ENCODE data around the gene MARK4.

The MARK4 gene

DNA sequence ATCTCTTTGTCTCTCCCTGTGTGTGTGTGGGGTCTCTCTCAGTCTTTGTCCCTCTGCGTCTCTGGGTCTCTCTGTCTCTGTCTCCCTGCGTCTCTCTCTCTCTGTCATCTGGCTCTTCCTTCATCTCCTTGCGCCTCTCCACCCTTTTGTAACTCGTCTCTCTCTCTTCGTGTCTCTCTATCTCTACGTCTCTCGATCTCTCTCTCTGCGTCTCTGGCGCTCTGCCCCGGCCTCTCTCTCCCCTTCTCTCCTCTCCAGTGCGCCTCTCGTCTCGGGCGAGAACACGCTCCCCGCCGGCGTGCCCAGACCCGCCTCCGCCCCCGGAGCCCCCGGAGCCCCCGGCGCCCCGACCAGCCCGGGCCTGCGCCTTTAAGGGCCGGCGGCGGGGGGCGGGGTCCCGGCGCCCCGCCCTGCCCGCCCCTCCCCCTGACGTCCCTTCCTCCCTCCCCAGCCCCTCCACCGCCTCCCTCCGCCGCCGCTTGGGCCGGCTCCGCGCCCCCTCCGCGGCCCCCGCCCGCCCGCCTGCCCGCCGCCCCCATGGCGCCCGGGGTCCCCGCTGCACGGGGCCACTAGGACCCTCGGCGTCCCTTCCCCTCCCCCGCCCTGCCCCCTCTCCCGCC is at the start of gene MARK4:
Gene MARK4, plus strand, starts transcription at position 440 of the 620 bp plus-strand sequence. CDS start 318 bp downstream, outside the sequence.
- H2AFZ ChIP-seq (ENCODE audit: low read length, unreplicated experiment) = peak within 1 kb of the TSS; percentile 8
- H3K36me3 ChIP-seq (ENCODE audit: insufficient read depth, low read length) = no peaks in the 10 kb centered on the region
- H3K27ac ChIP-seq (ENCODE audit: low read depth, low read length) = no peak within 1 kb of the TSS
- peaks cover 31% of the 10 kb centered on the region for H3K79me2 ChIP-seq (ENCODE audit: control insufficient read depth, insufficient read depth, low read length, unreplicated experiment)
- peak within 1 kb of the TSS; percentile 86 for H3K4me3 ChIP-seq (ENCODE audit: low read depth, low read length)
- no peaks in the 10 kb centered on the region for H3K27me3 ChIP-seq (ENCODE audit: insufficient read depth, low read length)
- H3K4me1 ChIP-seq (ENCODE audit: control insufficient read depth, insufficient read depth, low read length, unreplicated experiment) = peaks cover 12% of the 10 kb centered on the region

DNA sequence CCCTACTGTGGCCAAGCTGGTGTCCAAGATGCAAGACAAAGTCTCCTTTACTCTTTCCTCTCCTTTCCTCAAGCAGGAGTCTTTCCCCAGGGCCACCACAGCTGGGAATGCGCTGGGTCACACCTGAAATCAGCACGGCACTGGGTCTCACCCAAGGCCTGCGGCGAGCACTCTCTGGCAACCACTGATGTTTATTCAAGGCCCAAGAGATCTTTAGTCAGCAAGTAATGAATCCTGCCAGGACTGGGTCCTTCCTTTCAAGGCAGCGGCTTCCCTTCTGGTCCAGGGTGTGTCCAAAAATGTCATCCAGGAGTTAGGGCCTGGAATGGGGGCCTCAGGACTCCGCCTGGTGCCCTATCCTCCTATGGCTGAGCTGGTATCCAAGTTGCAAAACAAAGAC is 48.4 kb upstream of the MARK4 start:
- Histone ChIP-seq H3K27me3 (ENCODE audit: insufficient read depth, low read length) (no peaks in the 10 kb centered on the region), H2AFZ (ENCODE audit: low read length, unreplicated experiment) (no peak overlapping the region), H3K4me1 (ENCODE audit: control insufficient read depth, insufficient read depth, low read length, unreplicated experiment) (no peaks in the 10 kb centered on the region), H3K79me2 (ENCODE audit: control insufficient read depth, insufficient read depth, low read length, unreplicated experiment) (no peaks in the 10 kb centered on the region), H3K36me3 (ENCODE audit: insufficient read depth, low read length) (no peaks in the 10 kb centered on the region), H3K27ac (ENCODE audit: low read depth, low read length) (no peak overlapping the region), H3K4me3 (ENCODE audit: low read depth, low read length) (no peak overlapping the region)

DNA sequence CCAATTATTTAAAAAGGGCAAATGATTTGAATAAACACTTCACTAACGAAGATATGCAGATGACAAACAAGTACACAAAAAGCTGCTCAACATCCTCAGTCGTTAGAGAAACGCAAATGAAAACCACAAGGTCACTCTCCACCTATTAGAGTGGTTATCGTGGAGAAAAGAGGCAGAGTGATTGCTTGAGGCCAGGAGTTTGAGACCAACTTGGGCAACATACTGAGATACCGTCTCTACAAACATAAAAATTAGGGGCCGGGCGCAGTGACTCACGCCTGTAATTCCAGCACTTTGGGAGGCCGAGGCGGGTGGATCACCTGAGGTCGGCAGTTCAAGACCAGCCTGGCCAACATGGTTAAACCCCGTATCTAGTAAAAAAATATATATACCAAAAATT is 45.3 kb upstream of the MARK4 start:
- no peaks in the 10 kb centered on the region for H3K4me1 ChIP-seq (ENCODE audit: control insufficient read depth, insufficient read depth, low read length, unreplicated experiment)
- no peak overlapping the region for H2AFZ ChIP-seq (ENCODE audit: low read length, unreplicated experiment)
- no peaks in the 10 kb centered on the region for H3K27me3 ChIP-seq (ENCODE audit: insufficient read depth, low read length)
- H3K4me3 ChIP-seq (ENCODE audit: low read depth, low read length) = no peak overlapping the region
- H3K36me3 ChIP-seq (ENCODE audit: insufficient read depth, low read length) = no peaks in the 10 kb centered on the region
- H3K79me2 ChIP-seq (ENCODE audit: control insufficient read depth, insufficient read depth, low read length, unreplicated experiment) = no peaks in the 10 kb centered on the region
- no peak overlapping the region for H3K27ac ChIP-seq (ENCODE audit: low read depth, low read length)

DNA sequence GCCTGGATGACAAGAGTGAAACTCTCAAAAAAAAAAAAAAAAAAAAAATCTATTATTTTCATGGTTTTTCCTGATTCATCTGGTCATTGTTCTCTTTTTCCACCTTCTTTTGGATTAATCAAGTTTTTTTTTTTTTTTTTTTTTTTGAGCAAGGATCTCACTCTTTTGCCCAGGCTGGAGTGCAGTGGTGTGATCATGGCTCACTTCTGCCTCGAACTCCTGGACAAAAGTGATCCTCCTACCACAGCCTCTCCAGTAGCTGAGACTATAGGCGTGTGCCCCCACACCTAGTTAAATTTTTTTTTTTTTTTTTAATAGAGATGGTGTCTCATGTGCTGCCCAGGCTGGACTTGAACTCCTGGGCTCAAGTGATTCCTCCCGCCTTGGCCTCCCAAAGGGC is 44.7 kb upstream of the MARK4 start:
- H3K36me3 ChIP-seq (ENCODE audit: insufficient read depth, low read length) = no peaks in the 10 kb centered on the region
- no peak overlapping the region for H2AFZ ChIP-seq (ENCODE audit: low read length, unreplicated experiment)
- H3K4me1 ChIP-seq (ENCODE audit: control insufficient read depth, insufficient read depth, low read length, unreplicated experiment) = no peaks in the 10 kb centered on the region
- H3K27ac ChIP-seq (ENCODE audit: low read depth, low read length) = no peak overlapping the region
- H3K4me3 ChIP-seq (ENCODE audit: low read depth, low read length) = no peak overlapping the region
- H3K79me2 ChIP-seq (ENCODE audit: control insufficient read depth, insufficient read depth, low read length, unreplicated experiment) = no peaks in the 10 kb centered on the region
- H3K27me3 ChIP-seq (ENCODE audit: insufficient read depth, low read length) = no peaks in the 10 kb centered on the region

DNA sequence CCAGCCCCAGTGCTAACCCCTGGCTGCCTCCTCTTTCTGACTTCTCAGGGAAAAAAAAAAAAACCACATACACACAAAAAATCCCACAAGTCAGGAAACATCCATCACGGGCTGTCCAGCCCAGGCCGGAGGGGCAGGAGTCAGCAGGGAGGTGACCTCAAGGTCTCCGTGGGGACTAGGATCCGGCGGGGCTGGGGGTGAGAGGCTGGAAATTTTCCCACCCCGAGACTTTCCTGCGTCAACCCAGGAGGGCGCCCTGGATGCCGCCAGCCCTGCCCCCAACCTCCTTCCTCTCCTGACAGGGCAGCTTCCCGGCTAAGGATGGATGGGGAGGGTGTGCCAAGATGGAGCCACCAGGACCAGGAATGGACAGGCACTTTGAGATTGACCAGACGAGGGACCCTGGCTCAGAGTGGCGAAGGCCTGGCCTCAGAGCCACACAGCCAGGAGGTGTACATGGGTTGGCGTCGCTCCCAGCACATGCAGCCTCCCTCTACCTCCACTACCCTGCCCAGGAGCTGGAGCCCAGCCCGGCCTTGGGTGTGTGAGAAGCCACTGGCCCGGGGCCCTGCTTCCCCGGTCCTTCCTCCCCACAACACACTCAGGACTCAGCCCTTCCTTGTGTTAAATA is 39.2 kb upstream of the MARK4 start:
- Histone ChIP-seq H2AFZ (ENCODE audit: low read length, unreplicated experiment) (no peak overlapping the region), H3K4me1 (ENCODE audit: control insufficient read depth, insufficient read depth, low read length, unreplicated experiment) (no peaks in the 10 kb centered on the region), H3K27me3 (ENCODE audit: insufficient read depth, low read length) (peaks cover 12% of the 10 kb centered on the region), H3K79me2 (ENCODE audit: control insufficient read depth, insufficient read depth, low read length, unreplicated experiment) (no peaks in the 10 kb centered on the region), H3K27ac (ENCODE audit: low read depth, low read length) (no peak overlapping the region), H3K4me3 (ENCODE audit: low read depth, low read length) (no peak overlapping the region), H3K36me3 (ENCODE audit: insufficient read depth, low read length) (no peaks in the 10 kb centered on the region)

DNA sequence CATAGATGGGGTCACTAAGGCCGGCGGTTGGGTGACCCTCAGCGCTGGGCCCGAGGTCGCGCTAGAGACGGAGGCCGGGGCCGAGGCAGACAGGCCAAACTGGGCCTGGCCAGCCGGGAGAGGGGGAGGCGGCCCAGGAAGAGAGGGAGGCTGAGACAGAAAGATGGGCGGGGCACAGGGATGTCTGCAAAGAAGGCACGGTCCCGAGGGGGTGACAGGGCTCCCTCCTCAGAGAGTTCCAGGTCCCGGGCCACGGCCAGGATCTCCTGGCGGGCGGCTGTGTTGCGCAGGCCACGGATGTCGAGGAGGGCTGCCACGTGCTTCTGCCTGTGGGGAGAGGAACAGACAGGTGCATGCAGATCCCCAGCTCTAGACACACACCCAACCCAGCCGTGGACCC is 38.0 kb upstream of the MARK4 start:
- Histone ChIP-seq H3K36me3 (ENCODE audit: insufficient read depth, low read length) (no peaks in the 10 kb centered on the region), H3K4me1 (ENCODE audit: control insufficient read depth, insufficient read depth, low read length, unreplicated experiment) (no peaks in the 10 kb centered on the region), H3K4me3 (ENCODE audit: low read depth, low read length) (no peak overlapping the region), H2AFZ (ENCODE audit: low read length, unreplicated experiment) (no peak overlapping the region), H3K27me3 (ENCODE audit: insufficient read depth, low read length) (peaks cover 23% of the 10 kb centered on the region), H3K27ac (ENCODE audit: low read depth, low read length) (no peak overlapping the region), H3K79me2 (ENCODE audit: control insufficient read depth, insufficient read depth, low read length, unreplicated experiment) (no peaks in the 10 kb centered on the region)

DNA sequence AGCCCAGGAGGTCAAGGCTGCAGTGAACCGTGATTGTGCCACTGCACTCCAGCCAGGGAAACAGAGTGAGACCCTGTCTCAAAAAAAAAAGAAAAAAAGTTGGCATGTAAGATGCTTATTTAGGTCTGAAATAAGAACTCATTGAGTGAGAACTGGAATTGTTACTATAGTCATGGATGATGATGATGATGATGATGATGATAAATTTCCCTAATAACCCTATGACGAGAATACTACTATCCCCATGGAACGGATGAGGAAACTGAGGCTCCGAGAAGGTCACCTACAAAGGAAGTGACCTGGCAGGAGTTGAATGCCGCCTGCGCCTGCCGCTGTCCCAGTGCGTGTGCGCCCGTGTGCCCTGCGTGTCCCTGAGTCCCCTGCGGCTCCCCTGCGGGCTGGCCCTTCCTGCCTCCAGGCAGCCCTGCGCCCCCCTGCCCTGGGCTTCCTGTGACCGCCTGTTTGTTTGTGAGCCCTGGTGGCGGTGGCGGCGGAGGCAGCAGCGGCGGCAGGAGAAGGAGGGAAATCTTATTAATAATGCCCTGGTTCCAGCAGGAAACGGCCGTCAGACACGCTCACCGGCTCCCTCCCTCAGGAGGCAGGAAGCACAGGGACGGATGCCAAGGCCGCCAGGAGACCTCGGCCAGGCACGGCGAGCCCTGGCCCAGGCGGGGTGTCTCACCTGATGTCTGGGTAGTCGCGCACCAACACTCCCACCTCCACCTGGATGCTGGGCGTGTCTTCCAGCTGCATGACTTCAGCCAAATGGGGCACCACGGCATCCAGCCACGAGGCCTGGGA is 35.5 kb upstream of the MARK4 start:
- Histone ChIP-seq H3K4me1 (ENCODE audit: control insufficient read depth, insufficient read depth, low read length, unreplicated experiment) (no peaks in the 10 kb centered on the region), H3K27me3 (ENCODE audit: insufficient read depth, low read length) (peaks cover 23% of the 10 kb centered on the region), H3K4me3 (ENCODE audit: low read depth, low read length) (no peak overlapping the region), H2AFZ (ENCODE audit: low read length, unreplicated experiment) (no peak overlapping the region), H3K27ac (ENCODE audit: low read depth, low read length) (no peak overlapping the region), H3K79me2 (ENCODE audit: control insufficient read depth, insufficient read depth, low read length, unreplicated experiment) (no peaks in the 10 kb centered on the region), H3K36me3 (ENCODE audit: insufficient read depth, low read length) (no peaks in the 10 kb centered on the region)

DNA sequence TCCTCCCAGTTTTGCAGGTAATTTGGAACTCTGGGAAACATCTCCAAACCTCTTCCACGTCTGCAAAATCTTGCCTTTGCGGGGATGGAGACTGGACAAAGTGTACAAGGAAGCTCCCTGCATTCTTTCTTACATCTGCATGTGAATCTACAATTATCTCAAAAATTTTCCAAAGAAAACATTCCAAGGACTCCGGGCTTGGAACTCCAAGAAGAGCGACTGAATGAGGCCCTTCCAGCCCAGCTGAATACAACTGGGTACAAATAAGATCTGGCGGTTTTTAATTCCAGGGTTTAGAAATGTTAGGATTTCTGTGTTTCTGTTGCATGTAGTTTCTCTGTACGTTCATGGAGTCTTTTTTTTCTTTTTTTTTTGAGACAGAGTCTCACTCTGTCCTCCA is 34.4 kb upstream of the MARK4 start:
- no peak overlapping the region for H2AFZ ChIP-seq (ENCODE audit: low read length, unreplicated experiment)
- H3K4me3 ChIP-seq (ENCODE audit: low read depth, low read length) = no peak overlapping the region
- no peaks in the 10 kb centered on the region for H3K4me1 ChIP-seq (ENCODE audit: control insufficient read depth, insufficient read depth, low read length, unreplicated experiment)
- H3K79me2 ChIP-seq (ENCODE audit: control insufficient read depth, insufficient read depth, low read length, unreplicated experiment) = no peaks in the 10 kb centered on the region
- H3K27me3 ChIP-seq (ENCODE audit: insufficient read depth, low read length) = peaks cover 23% of the 10 kb centered on the region
- H3K36me3 ChIP-seq (ENCODE audit: insufficient read depth, low read length) = no peaks in the 10 kb centered on the region
- H3K27ac ChIP-seq (ENCODE audit: low read depth, low read length) = no peak overlapping the region

DNA sequence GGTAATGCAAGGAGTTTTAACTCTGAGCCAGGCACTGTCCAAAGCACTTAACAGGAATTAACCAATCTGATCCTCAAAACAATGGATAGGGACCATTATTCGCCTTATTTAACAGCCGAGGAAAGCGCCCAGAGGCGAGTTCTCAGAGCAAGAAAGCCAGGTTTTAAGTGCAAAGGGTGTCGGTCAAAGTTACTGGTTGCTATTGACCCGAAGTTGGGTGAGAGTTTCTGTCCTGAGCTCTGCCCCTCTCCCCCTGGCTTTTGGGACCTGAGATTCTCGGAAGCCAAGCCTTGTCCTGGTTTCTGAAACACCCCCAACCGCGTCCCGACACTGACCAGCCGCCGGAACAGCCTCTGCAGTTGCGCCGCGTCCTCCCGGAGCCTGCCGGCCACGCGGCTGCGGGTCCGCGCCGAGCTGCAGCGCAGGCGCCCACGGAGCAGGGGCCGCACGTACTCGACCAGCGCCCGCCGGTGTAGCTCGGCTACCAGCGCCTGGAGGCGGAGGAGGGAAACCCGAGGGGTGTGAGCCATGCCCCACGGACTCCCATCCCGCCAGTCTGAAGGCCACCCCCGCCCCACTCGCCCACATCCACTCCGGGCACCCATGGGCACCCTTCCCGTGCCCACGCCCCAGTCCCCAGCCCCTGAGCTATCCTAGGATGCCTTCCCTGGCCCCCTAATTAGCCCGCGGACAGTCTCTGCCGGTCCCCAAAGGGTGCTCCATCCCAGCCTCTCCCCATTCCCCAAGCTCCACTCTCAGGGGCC is 33.7 kb upstream of the MARK4 start:
- no peaks in the 10 kb centered on the region for H3K4me1 ChIP-seq (ENCODE audit: control insufficient read depth, insufficient read depth, low read length, unreplicated experiment)
- H3K27ac ChIP-seq (ENCODE audit: low read depth, low read length) = no peak overlapping the region
- no peaks in the 10 kb centered on the region for H3K79me2 ChIP-seq (ENCODE audit: control insufficient read depth, insufficient read depth, low read length, unreplicated experiment)
- peaks cover 23% of the 10 kb centered on the region for H3K27me3 ChIP-seq (ENCODE audit: insufficient read depth, low read length)
- peak overlapping the region; percentile 14 for H2AFZ ChIP-seq (ENCODE audit: low read length, unreplicated experiment)
- H3K36me3 ChIP-seq (ENCODE audit: insufficient read depth, low read length) = no peaks in the 10 kb centered on the region
- H3K4me3 ChIP-seq (ENCODE audit: low read depth, low read length) = peak overlapping the region; percentile 59; the same call in 1 of the 2 replicates

DNA sequence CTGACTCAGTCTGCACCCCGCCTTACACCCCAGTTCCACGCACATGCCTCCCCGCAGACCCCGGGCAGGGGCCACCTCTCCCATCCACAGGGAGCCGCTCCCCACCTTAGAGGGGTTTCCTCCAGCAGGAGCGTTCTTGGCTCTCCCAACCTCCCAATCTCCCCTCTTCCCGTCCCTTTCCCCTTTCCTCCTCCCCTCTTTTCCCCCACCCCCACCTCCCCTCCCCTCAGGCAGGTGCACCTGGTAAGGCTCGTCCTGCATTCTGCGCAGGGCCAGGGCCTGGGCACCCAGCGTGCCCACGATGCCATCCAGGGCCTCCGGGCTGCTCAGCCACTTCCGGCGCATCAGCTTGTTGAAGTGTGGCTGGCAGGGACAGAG is 33.1 kb upstream of the MARK4 start:
- Histone ChIP-seq H3K36me3 (ENCODE audit: insufficient read depth, low read length) (no peaks in the 10 kb centered on the region), H3K27me3 (ENCODE audit: insufficient read depth, low read length) (peaks cover 23% of the 10 kb centered on the region), H3K27ac (ENCODE audit: low read depth, low read length) (no peak overlapping the region), H3K79me2 (ENCODE audit: control insufficient read depth, insufficient read depth, low read length, unreplicated experiment) (no peaks in the 10 kb centered on the region), H2AFZ (ENCODE audit: low read length, unreplicated experiment) (no peak overlapping the region), H3K4me3 (ENCODE audit: low read depth, low read length) (no peak overlapping the region), H3K4me1 (ENCODE audit: control insufficient read depth, insufficient read depth, low read length, unreplicated experiment) (no peaks in the 10 kb centered on the region)
